ENCODE data around the gene PTK6.
"Not testable (repeated sequence)": the region's sequence is repeated elsewhere in the genome, so short reads cannot be mapped to it uniquely, and the experiment has no call there.

The PTK6 gene

DNA sequence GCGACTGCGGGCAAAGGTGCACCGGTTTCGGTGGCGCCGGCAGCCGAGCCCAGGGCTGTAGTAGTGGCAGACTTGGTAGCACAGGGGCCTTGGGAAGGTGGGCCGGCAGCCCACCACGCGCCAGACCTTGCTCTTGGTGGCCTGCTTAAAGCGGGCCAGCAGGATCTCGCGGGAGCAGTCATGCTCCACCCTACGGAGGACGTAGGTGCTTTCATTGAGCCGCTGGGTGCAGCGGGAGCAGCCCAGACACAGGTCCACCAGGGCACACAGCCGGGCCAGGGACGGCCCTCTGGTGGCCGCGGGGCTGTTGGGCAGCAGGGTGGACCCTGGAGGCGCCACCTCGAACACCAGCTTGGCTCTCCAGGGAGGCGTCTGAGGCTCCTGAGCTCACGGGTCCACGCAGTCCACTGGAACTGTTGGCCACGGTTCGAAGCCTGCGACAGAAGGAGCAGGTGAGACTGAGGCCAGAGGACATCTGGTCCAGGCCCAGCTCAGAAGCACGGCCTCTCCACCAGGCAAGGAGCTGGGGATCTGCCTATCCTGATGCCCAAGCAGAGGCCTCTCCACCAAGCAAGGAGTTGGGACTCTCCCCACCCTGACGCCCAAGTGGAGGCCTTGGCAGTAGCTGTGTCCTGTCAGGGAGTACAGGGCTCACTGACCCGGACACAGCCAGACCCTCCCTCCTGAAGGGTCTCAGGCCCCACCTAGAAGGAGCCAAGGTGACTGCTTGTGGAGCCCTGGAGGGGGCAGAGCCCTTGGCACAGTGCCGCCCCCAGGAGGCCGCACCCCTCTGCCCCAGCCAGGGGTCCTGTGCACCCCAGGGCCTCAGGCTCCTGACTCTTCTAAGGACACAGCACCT, 35.8 kb upstream of the PTK6 start:
- Mint-ChIP-seq H3K4me3 (peak overlapping the region; percentile 88), H3K36me3 (ENCODE audit: low read depth) (peaks cover 7% of the 10 kb centered on the region), H3K27ac (peak overlapping the region; percentile 88), H3K9me3 (no peaks in the 10 kb centered on the region), H3K27me3 (ENCODE audit: low read depth) (peaks cover 13% of the 10 kb centered on the region), H3K4me1 (ENCODE audit: low read depth) (peaks cover 14% of the 10 kb centered on the region)

DNA sequence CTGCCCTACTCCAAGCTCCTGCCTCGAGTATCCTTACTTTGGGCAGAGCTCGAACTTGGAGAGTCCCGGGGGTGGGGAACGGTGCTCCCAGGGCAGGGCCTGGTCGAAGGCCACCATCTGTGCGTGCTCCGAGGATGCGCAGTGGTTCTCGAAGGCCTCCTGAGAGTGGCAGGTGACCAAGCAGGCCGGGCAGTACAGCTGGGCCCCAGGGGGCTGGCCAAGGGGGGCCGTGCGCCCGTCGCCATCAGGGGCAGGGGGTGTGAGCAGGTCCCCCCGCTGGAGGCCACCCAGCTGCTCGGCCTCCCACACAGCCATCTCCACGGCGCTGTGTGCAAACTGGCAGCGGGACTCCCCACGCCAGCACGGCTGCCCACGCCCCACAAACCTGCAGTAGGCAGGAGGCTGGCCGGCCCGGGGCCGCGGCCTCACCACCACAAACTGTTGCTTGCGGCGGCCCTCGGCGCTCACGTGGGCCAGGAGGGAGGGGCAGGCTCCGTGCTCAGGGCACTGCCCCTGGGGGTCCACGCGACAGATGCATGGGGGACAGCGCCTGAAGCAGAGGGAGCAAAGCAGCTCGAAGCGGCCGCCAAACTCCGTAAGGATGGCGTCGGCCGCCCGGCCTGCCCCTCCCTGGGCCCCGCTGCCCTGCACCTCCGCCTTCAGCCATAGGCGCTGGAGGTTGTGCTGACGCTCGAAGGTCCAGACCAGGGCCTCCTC, 35.1 kb upstream of the PTK6 start:
- Mint-ChIP-seq H3K4me1 (ENCODE audit: low read depth) (peaks cover 21% of the 10 kb centered on the region), H3K27me3 (ENCODE audit: low read depth) (peaks cover 13% of the 10 kb centered on the region), H3K27ac (no peak overlapping the region), H3K9me3 (no peaks in the 10 kb centered on the region), H3K36me3 (ENCODE audit: low read depth) (peaks cover 15% of the 10 kb centered on the region), H3K4me3 (no peak overlapping the region)

DNA sequence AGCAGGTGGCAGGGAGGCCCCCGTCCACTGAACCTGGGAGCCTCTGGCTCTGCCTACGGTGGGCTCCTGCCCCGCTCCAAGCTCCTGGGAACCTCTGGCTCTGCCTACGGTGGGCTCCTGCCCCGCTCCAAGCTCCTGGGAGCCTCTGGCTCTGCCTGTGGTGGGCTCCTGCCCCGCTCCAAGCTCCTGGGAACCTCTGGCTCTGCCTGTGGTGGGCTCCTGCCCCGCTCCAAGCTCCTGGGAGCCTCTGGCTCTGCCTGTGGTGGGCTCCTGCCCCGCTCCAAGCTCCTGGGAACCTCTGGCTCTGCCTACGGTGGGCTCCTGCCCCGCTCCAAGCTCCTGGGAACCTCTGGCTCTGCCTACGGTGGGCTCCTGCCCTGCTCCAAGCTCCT, 33.9 kb upstream of the PTK6 start:
- H3K4me1 Mint-ChIP-seq (ENCODE audit: low read depth), result peaks cover 20% of the 10 kb centered on the region

DNA sequence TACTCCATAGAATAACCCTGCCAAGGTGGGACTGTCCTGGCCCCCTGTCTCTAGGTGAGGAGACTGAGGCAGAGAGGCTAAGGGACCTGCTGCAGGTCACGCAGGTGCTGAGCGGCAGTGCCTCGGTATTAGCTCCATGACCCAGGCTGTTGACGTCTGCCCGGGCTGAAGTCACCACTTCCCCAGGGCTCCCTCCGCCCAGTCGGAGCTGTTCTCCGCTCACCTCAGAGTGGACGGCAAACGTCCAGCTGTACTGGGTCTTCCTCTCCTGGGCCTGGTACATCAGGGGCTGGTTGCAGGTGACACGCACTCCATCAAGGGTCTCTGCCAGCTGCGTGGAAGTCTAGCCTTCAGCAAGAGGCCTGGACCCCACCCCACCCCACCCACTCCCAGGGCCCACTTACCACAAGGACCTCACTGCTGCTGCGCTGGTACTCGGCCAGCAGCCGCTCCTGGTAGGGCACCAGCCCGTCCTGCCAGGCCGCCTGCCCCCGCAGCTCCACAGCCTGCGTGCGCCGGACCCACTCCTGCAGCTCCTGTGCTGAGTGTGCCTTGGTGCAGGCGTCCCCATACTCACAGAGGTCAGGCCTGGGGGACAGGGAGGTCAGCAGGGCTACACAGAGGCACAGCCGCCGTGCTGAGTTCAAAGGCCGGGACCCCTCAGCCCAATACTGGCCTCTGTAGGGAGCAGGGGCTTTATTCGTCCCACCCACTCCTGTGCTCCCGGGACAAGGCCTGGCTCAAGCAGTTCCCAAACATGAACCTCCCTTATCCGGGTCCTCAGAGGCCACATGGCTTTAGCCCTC, 33.3 kb upstream of the PTK6 start:
- Mint-ChIP-seq H3K4me3 (no peak overlapping the region), H3K4me1 (ENCODE audit: low read depth) (peaks cover 20% of the 10 kb centered on the region), H3K27me3 (ENCODE audit: low read depth) (peaks cover under 1% of the 10 kb centered on the region), H3K27ac (no peak overlapping the region), H3K9me3 (no peaks in the 10 kb centered on the region), H3K36me3 (ENCODE audit: low read depth) (peaks cover 18% of the 10 kb centered on the region)

More for the DNA sequence above, 33.9 kb upstream of the PTK6 start:
- H3K4me3 Mint-ChIP-seq; H3K9me3 Mint-ChIP-seq; H3K27ac Mint-ChIP-seq; H3K27me3 Mint-ChIP-seq (ENCODE audit: low read depth): not testable (repeated sequence)
- H3K36me3 Mint-ChIP-seq (ENCODE audit: low read depth), result peaks cover 16% of the 10 kb centered on the region

DNA sequence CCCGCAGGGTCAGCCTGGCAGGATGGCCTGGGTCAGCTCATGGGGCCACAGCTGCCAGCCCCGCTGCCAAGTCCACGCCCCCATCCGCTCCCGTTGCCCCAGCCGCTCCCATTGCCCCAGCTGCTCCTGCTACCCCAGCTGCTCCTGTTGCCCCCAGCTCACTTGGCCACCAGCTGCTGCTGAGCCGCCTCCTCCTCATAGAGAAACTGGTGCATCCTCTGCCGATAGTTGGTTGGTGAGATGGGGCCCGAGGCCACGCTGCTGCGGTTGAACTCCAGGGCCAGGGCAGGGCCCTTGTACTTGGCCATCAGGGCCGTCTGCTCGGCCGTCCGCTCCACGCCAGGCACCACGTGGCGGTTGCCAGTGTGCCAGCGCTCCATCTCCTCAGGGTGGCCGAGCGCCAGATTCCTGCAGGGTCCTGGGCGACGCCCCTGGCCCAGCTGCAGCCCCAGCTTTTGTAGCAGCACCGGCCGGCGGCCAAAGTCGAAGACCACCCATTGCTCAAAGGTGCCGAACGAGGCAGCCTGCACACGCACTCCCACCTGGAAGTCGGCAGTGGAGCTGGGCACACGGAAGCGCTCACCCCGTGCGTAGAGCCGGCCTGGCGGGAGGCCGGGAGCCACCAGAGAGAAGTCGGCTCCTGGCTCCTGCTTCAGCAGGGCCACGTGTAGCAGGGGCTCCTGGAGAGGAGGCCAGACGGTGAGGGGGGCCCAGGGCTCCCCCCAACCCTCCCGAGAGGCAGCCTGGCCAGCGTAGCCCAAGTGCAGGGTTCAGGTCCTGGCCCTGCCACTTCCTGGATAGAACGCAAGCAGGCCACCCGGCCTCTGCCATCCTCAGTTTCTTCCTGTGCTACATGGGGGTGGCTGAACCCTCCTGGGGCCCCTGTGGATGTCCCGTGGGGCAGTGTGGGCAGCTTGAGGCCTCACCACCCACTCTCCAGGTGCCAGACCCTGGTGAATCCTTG, 32.1 kb upstream of the PTK6 start:
- Mint-ChIP-seq H3K4me1 (ENCODE audit: low read depth) (peaks cover 20% of the 10 kb centered on the region), H3K27me3 (ENCODE audit: low read depth) (no peaks in the 10 kb centered on the region), H3K36me3 (ENCODE audit: low read depth) (peaks cover 18% of the 10 kb centered on the region), H3K27ac (no peak overlapping the region), H3K4me3 (no peak overlapping the region), H3K9me3 (no peaks in the 10 kb centered on the region)

DNA sequence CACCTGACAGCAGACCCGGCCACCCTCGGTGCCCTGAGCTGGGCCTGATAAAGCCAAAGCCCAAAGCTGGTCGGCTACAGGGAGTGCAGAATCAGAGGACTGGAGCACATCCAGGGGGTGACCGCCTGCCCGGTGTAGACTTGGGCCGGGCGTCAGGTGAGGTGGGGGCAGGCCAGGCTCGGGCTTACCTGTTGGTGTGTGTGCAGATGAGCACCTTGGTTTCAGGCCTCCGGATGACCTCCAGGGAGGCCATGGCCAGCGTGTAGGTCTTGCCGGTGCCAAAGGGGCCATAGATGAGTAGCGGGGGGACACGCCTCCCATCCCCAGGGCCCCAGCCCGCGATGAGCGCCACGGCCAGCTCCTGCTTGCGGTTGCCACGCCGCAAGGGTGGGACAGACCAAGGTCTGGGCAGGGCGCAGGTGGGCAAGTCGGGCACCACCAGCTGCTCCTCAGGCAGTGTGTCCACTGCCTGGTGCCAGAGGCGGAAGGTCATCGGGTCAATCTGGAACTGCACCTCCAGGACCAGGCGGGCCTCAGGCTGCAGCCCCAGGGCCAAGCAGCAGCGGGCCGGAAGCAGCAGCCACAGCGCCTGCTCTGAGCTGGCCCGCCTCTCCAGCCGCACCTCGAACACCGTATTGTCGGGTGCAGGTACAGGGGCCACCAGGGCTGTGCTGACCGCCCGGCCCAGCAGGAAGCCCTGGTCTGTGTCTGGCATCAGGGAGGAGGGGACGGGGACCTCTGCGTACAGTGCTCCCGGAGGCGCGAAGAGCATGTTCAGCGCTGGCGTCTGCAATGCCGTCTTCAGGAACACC, 31.2 kb upstream of the PTK6 start:
- Mint-ChIP-seq H3K4me3 (peak overlapping the region; percentile 67), H3K9me3 (no peaks in the 10 kb centered on the region), H3K27me3 (ENCODE audit: low read depth) (no peaks in the 10 kb centered on the region), H3K27ac (peak overlapping the region; percentile 63), H3K4me1 (ENCODE audit: low read depth) (peaks cover 18% of the 10 kb centered on the region), H3K36me3 (ENCODE audit: low read depth) (peaks cover 20% of the 10 kb centered on the region)

DNA sequence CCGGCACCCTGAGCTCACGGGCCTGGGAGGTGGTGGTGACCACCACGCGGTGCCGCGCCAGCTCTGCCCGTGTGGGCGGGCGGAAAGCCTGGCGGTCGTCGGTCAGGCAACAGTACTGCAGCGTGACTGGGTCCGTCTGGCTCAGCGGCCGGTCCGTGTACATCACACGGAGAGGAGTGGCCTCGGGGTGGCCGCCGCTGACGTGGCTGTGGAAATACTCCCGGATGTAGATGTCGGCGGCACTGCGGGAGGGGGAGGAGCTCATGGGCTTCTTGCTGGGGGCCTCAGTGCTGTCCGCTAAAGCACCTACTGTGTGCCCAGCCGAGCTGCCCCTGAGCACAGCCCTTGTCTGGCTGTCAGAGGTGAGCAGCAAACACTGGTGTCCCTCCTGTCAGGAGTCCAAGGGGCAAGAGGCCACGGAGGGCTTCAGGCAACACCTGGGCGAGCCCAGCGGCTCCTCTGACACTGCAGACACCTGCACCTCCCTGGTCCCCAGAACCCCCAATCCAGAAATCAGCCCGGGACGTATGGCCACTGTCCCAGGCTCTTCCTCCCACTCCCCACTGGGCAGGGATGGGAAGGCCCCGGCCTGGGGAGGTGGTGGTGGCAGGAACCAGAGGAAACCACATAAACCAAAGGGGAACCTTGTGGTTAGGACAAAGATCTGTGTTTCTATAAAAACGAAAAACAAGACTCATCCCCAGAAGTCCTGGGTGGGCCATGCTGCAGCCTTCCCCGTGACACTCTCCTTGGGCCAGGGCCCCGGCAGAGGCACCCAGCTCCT, 30.4 kb upstream of the PTK6 start:
- Mint-ChIP-seq H3K27me3 (ENCODE audit: low read depth) (no peaks in the 10 kb centered on the region), H3K4me1 (ENCODE audit: low read depth) (peaks cover 18% of the 10 kb centered on the region), H3K9me3 (no peaks in the 10 kb centered on the region), H3K36me3 (ENCODE audit: low read depth) (peaks cover 20% of the 10 kb centered on the region), H3K27ac (peak overlapping the region; percentile 63), H3K4me3 (peak overlapping the region; percentile 67)

DNA sequence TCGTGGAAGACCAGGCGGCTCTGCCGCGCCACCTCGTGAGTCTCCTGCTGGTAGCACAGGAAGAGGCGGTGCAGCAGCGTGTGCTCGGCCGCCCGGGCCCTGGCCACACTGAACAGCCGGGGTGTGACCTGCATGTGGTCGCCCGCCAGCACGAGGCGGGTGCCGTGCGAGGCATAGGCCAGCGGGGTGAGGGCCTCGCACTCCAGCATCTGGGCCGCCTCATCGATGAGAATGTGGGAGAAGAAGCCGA, 29.9 kb upstream of the PTK6 start:
- Mint-ChIP-seq H3K9me3 (no peaks in the 10 kb centered on the region), H3K4me1 (ENCODE audit: low read depth) (peaks cover 18% of the 10 kb centered on the region), H3K4me3 (no peak overlapping the region), H3K27me3 (ENCODE audit: low read depth) (no peaks in the 10 kb centered on the region), H3K27ac (no peak overlapping the region), H3K36me3 (ENCODE audit: low read depth) (peaks cover 20% of the 10 kb centered on the region)

DNA sequence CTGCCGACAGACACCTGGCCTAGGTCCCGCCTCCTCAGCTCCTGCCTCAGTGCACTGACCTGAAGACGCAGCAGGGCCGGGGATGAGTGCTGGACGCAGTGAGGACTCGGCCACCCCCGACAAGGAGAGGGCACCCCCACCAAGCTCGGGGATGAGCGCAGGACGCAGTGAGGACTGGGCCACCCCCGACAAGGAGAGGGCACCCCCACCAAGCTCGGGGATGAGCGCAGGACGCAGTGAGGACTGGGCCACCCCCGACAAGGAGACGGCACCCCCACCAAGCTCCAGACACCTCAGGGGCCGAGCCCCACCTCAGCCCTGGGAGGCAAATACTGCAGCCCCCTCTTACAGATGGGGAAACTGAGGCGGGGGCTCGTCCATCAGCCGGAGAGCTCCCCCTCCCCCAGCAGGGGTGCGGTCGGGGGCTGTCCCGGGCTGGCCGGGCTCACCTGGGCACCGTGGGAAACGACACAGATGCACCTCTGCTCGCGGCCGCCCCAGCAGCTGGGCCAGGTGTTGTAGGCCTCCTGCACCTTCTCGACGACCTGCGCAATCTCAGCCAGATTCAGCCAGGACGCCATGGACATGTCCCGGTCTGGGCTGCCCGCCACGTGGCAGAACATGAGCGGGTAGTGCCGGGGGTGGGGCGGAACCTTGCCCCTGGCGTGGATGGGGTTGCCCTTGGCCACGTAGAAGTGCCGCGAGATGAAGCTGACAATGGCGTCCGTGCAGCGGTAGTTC, 29.4 kb upstream of the PTK6 start:
- Mint-ChIP-seq H3K27me3 (ENCODE audit: low read depth) (no peaks in the 10 kb centered on the region), H3K4me3 (no peak overlapping the region), H3K4me1 (ENCODE audit: low read depth) (peaks cover 18% of the 10 kb centered on the region), H3K36me3 (ENCODE audit: low read depth) (peaks cover 20% of the 10 kb centered on the region), H3K27ac (no peak overlapping the region), H3K9me3 (no peaks in the 10 kb centered on the region)

DNA sequence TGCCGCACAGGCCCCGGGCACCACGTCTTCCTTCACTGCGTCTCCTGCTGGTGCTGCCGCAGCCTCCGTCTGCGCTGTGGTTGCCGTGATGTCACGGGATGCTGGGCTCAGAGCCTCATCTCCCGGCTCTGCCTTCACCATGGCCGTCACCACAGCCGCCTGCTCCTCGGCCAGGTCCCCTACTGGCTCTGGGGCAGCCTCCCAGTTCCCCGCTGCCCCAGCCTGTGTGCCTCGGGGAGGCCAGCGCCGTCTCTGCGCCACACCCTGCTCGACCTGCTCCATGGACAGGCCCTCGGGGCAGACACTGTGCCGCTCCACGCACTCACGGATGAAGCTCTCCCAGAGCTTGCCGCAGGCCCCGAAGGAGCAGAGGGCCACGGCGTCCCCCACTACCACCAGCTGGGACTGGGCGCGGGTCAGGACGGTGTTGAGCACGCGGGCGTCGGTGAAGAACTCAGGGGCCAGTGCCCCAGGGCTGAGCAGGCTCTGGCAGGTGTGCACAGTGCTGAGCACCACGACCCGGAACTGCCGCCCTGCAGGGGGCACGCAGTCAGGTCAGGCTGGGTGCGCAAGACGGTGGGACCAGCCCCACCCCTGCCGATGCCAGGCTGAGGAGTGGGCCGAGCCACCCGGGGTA, 28.6 kb upstream of the PTK6 start:
- H3K4me3 Mint-ChIP-seq, result no peak overlapping the region
- peaks cover 23% of the 10 kb centered on the region for H3K36me3 Mint-ChIP-seq (ENCODE audit: low read depth)
- H3K27ac Mint-ChIP-seq, result no peak overlapping the region
- H3K27me3 Mint-ChIP-seq (ENCODE audit: low read depth), result no peaks in the 10 kb centered on the region
- peaks cover 18% of the 10 kb centered on the region for H3K4me1 Mint-ChIP-seq (ENCODE audit: low read depth)
- no peaks in the 10 kb centered on the region for H3K9me3 Mint-ChIP-seq

DNA sequence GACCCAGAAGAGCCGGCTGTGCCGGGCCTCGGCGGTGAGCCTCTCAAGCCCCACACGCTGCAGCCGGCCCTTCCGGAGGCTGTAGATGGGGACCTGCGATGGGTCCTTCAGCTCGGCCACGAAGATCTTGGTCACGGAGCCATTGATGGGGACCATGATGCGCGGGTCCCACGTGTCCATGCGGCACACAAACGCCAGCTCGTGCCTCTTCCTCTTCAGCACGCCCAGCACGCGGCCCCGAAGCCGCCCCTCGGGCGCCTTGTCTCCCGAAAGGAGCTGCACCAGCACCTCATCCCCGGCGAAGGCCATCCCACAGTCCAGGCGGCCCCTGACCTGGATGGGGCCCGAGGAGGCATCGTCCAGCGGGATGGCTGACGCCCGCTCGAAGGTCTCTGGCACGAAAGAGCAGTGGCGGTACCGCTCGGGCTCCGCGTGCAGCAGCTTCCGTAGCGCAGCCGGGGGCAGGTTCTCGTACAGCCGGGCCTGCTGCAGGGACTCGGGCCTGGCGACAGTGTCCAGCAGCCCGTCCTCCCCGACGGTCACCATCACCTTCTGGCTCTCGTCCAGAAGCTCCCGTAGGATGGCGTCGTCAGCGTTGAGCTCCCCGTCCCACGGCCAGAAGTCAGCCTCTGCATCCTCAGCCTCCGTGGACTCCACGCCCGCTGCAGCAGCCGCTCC, 28.0 kb upstream of the PTK6 start:
- Mint-ChIP-seq H3K4me1 (ENCODE audit: low read depth) (peaks cover 18% of the 10 kb centered on the region), H3K4me3 (no peak overlapping the region), H3K27ac (no peak overlapping the region), H3K9me3 (no peaks in the 10 kb centered on the region), H3K36me3 (ENCODE audit: low read depth) (peaks cover 27% of the 10 kb centered on the region), H3K27me3 (ENCODE audit: low read depth) (no peaks in the 10 kb centered on the region)

Data from T-helper 1 cell treated with Interleukin-12 subunit alpha and Interleukin-12 subunit beta and Interleukin-4 antibody, amounts not matched to agents 30 μg/mL and 1 μg/mL, for 36 hours (primary cell).